ENCODE results near the gene CTRB1. TPM values are rescaled to one million over a fixed set of nuclear protein-coding genes. Genes with fewer than 3 reads are reported as not detected.

The CTRB1 gene
- total and polyA plus RNA-seq, 2 of the 13 experiments (the other 11 are each of a cell fraction or from before 2014, with no cell fraction given): not detected

GRCh38 chr16:75251280-75252048 lies 32.7 kb downstream of the CTRB1 start, which contains the start of gene BCAR1 (continued):
- TF ChIP-seq HMGXB3 (CRISPR knock-in tag; IDR thresholded peaks at IDR 0.05; ENCODE audit: borderline replicate concordance) (0 out of 2 replicates have a peak, but pooled peaks have one; percentile 21), CREBL2 (CRISPR knock-in tag; IDR thresholded peaks at IDR 0.05; ENCODE audit: borderline replicate concordance) (no peak), GLMP (CRISPR knock-in tag; IDR thresholded peaks at IDR 0.05; ENCODE audit: borderline replicate concordance) (no peak), ZFYVE20 (CRISPR knock-in tag; IDR thresholded peaks at IDR 0.05; ENCODE audit: borderline replicate concordance, low read depth) (no peak), RXRA (CRISPR knock-in tag; IDR thresholded peaks at IDR 0.05) (no peak), MAFF (IDR thresholded peaks at IDR 0.05; ENCODE audit: low read depth, low read length) (no peak), NFIC (IDR thresholded peaks at IDR 0.05; ENCODE audit: low read length) (no peak), NR2C2 (CRISPR knock-in tag; IDR thresholded peaks at IDR 0.05; ENCODE audit: borderline replicate concordance) (no peak; the same call in 1 of the 2 replicates), ZNF879 (CRISPR knock-in tag; IDR thresholded peaks at IDR 0.05) (no peak; the same call in 1 of the 2 replicates), CENPX (CRISPR knock-in tag; IDR thresholded peaks at IDR 0.05) (no peak), POGZ (CRISPR knock-in tag; IDR thresholded peaks at IDR 0.05) (no peak), ZNF496 (CRISPR knock-in tag; IDR thresholded peaks at IDR 0.05; ENCODE audit: insufficient replicate concordance) (no peak), HINFP (CRISPR knock-in tag; IDR thresholded peaks at IDR 0.05; ENCODE audit: low read depth) (no peak; the same call in 1 of the 2 replicates), ATF7 (IDR thresholded peaks at IDR 0.05) (no peak), ATF7 (CRISPR knock-in tag; IDR thresholded peaks at IDR 0.05) (no peak), XBP1 (CRISPR knock-in tag; IDR thresholded peaks at IDR 0.05) (no peak), CENPBD1 (CRISPR knock-in tag; IDR thresholded peaks at IDR 0.05; ENCODE audit: borderline replicate concordance, low read depth) (no peak), SMYD3 (CRISPR knock-in tag; IDR thresholded peaks at IDR 0.05) (no peak), RBAK (CRISPR knock-in tag; IDR thresholded peaks at IDR 0.05) (no peak), LBX2 (CRISPR knock-in tag; IDR thresholded peaks at IDR 0.05; ENCODE audit: borderline replicate concordance) (no peak; the same call in 1 of the 2 replicates), RBFOX2 (IDR thresholded peaks at IDR 0.05; ENCODE audit: low read depth, low read length) (peak; percentile 85), ZFP62 (CRISPR knock-in tag; IDR thresholded peaks at IDR 0.05) (no peak)
